GM21447 (cell line): Measurements from ENCODE around the gene ZSWIM6.

ENCODE experiments used
- ATAC-seq: cut with Tn5 transposase; IDR thresholded peaks from one replicate; pipeline ENCODE4 v1.9.1; 2021; ENCODE audit not compliant: unreplicated experiment

ZSWIM6 gene

DNA sequence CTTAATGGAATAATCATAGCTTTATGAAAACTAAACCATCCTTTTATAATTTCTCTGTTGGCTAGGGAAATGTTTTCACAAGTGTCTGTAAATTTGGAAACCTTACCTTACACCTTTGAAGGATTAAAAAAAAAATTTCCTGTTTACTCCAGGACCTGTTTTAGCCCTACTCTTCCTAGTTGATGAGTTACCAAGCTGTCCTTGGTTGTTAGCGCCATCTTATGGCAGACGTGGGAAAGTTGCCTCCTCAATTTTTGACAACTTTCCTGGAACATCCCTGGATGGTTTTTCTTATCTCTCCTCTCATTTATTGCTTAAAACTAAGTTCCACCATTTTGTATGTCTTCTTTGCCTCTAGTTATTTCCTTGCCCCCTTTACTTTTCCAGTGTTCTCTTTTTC lies 25.7 kb downstream of the ZSWIM6 start:
- no peak for ATAC-seq

DNA sequence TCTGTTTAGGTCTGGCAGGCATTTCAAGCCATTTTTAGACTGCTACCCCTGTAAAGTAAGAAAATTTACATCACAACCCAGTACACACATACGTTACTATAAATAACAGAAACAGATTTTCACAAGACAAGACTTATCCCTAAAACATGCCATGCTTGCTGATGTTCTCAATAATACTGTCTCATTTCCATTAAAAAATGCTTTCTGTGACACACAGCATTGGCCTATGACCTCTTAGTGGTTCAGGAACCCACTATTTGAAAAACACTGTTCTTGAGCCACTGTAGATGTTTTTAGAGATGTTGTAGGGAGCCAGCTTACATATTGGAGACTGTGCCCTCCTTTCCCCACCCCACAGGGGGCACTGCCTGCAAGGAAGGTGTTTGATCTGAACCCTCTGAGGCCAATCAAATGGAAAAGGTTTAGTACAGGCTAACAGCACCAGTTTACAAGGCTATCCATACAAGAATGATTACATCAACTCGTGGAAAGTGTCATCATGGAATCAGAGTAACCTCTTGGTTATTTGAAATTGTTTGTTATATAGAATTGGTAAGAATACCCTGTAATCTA lies 30.8 kb downstream of the ZSWIM6 start:
- ATAC-seq: no peak

DNA sequence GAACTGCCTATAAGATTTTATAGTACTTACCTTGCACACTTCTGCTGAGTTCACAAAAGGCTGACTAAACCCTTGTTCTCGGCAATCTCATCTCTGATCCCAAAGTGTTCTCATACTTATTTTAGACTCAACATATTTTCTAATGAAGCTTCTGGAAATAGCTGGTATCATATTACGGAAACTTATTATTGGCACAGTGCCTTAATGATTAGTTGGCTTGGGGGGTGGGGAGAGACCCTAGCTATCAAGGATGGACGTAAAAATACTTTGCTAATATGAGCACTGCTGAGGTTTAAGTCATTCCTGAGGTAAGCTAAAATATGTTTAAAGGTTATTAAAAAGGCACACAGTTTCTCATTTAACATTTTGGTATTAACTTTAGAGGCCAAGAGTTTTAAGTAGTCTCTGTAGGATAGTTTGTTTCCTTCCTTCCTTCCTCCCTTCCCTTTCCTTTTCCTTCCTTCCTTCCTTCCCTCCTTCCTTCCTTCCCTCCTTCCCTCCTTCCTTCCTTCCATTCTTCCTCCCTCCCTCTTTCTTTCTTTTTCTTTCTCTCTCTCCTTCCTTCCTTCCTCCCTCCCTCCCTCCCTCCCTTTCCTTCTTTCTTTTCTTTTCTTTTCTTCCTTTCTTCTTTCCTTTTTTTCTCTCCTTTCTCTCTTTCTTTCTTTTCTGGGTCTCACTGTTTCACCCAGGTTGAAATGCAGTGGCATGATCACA lies 31.5 kb downstream of the ZSWIM6 start:
- no peak for ATAC-seq

DNA sequence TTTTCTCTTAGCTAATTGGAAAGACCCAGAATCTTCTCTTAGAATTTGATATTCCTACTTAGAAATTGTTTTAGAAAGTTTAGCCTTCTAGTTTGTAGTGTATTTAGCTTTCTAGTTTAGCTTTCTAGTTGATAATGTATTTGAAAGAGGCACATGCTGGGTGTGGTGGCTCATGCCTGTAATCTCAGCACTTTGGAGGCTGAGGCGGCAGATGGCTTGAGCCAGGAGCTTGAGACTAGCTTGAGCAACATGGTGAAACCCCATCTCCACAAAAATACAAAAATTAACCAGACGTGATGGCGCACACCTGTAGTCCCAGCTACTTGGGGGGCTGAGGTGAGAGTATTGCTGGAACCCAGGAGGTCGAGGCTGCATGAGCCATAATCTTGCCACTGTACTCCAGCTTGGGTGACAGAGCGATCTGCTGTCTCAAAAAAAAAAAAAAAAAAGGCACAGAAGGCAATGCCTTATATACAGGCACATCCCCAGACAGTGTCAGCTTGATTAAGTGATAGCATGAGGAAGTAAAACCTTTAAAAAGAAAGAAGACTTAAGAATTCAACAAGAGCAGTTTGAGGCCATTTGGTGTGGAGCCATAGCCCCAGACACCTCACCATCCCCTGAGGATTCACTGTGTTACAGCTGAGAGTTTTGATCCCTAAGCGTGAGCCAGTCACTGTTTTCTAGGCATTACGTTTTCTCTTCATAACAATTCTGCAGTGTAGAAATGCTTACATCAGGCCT lies 34.6 kb downstream of the ZSWIM6 start:
- ATAC-seq: no peak

DNA sequence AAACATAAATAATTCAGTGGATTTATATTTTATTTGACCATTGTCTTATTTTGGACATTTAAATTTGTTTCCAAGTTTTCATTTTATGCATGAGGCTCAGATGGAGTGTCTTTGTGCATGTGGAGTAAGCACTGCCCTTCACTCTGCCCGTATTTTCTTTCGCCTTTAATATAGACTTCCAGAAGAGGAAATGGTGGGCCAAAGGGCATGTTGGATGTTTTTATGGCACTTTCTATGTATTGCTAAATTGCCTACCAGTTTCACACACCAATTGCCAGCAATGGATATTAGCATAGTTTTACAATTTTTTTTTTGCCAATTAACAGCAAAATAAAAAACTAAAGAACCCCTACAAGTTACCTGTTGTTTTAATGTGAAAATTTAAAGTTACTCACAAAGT lies 38.4 kb downstream of the ZSWIM6 start:
- ATAC-seq: no peak

DNA sequence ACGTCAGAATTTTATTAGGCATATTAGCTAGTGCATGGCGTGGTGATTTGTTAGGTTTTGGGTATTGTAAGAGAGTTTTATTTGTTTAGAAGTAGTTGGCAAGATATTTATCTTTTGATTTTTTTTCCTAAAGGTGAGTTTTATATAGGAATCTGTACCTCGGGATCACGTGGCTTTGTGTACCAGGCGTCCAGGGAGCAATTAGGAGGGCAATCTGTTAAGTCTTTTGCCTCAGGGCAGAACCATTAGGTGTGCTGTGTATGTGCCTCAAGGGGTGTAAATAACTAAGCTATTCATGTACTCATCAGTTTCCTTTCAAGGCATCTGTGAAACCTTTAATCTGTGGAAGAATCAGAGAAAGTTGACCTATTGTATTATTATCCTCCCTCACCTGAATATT lies 39.4 kb downstream of the ZSWIM6 start:
- no peak for ATAC-seq

DNA sequence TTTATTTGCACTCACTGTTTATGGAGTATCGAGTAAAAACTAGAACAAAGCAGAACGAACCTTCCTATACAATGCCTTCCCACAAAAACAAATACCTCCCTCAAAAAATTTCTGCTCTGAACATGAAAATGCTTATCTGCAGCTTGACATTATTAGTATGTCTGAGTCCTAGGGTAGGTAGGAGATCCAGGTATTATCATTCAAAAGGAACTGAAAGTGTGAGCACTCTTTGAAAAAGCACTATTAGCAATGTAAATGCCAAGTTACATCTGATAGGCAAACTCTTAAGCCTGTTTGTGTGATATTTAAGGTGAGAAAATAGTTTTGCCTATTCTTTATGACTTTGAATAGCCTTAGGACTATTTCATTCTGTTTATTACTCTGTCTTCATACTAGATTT lies 47.6 kb downstream of the ZSWIM6 start:
- no peak for ATAC-seq

DNA sequence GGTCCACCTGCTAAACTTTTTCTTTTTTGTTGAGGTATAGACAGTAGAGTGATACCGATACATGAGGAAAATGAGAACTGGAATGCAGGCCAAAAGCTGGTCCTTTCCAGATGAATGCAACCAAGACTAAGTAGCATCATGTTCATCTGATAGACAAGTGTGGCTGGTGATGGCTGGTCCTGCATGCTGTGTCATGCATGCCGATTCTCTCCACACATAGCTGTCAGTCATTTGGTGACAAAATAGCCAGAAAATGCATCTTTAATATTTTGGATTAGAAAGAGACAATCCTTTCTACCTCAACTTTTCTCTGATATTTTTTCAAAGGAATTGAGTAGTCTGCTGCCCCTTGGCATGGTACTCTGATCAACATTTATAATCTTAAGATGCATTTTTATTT lies 49.9 kb downstream of the ZSWIM6 start:
- ATAC-seq: no peak

DNA sequence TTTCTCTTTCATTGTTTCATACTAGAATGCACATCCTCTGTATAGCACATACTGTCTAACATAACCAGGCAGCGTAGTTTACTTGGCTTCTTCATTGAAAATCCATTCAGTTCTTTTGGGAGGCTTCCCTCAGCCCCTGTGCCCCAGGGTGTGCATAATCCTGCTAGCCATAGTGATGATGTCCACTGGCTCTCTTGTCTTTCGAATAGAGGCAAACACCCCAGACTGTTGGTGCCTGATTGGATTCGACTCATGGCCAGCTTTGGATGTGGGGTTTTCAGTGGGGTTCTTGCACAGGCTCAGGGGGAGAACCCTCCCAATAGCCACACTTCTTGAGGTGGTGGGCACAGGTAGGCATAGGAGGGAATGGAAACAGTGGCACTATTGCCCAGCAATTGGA lies 53.6 kb downstream of the ZSWIM6 start:
- no peak for ATAC-seq

DNA sequence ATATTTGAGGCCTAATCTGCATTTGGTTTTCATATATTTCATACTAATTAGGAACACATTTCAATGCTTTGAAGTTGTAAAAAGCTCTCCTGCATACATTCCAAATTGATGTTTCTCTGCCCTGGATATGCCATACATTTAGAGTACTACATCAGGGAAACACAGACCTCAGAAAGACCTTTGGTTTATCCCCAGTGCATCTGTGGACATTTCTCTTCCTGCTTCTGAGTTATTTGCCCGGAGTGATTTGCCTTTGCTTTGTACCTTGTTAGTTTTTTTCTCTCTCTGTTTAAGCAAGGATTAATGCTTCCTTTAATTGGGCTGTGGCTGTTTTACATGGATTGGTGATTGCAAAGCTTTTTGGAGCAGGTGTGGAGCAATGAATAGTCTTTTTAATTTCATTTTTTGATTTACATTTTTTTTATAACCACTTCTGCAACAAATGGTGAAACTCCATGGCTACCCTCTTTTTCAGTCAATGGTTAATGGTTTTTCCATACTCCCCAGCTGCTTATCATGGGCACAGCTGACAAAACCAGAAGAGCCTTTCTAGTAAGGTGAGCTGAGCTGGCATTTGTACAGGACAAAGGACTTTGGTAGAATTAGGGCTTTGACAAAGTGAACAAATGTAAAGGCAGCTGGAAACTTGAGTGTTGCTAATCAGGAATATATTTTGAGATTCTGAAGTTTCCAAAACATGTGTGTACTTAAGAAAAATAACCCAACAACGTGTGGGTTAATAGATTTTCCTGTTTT lies 54.2 kb downstream of the ZSWIM6 start:
- ATAC-seq: no peak

DNA sequence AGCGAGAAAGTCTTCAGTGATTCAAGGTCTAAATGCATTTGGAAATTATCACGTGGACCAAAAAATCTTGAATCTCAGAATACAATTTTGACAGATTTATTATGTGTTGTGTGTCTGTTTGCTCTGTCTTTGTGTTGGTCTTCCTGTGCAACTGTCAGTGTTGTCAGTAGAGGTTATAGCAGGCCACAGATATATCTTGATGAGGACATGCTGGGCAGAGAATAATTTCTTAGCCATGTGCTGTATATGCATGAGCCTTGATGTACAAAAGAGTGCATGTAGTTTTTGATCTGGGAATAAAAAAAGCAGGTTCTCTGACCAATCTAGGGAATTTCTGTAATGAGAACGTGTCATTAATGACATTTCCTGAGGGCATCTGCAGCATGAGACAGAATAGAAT lies 57.6 kb downstream of the ZSWIM6 start:
- ATAC-seq: no peak

DNA sequence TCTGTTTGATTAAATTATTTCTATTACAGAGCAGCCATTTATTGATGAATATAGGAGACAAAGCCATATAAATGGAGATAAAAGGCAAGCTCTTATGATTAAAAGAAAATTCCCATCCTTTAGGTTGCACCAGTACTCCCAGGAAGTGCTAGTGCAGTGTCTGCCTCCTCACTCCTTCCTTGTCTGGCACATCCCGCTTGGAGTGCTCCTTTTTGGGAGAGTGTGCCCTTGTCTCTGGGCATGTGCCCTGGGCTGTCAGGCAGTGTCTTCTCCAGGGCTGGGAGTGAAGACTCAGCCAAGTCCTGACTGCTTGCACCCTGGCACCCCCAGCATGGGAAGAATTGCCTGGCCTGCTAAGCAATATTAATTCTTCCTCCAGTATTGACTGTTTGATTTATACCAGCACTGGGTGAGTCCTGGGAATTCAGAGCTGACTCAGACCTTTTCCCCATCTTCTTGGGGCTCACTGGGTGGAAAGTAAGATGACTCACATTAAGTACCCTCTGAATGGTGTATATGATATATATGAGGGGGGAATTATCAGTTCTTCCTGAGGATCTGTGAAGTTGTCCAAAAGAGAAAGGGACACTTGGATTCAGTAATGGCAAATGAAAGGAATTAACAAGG lies 62.1 kb downstream of the ZSWIM6 start:
- ATAC-seq: no peak

DNA sequence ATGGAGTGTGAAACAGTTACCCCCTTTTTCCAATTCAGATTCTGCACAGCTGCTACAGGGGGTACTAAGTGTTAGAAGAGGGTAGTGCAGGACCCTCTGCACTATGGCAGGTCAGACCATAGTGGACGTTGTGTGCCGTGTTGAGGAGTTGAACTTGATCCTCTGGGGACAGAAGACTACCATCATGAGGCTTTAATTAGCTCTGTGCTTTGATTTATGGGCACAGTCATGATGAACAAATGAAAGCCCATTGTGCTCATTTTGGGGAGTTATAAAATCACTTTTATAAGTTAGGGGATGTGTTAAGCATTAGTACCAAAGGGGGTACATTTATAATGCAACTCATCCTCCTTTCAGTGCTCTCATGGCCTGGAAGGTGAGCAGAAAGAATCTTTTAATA lies 62.7 kb downstream of the ZSWIM6 start:
- no peak for ATAC-seq

DNA sequence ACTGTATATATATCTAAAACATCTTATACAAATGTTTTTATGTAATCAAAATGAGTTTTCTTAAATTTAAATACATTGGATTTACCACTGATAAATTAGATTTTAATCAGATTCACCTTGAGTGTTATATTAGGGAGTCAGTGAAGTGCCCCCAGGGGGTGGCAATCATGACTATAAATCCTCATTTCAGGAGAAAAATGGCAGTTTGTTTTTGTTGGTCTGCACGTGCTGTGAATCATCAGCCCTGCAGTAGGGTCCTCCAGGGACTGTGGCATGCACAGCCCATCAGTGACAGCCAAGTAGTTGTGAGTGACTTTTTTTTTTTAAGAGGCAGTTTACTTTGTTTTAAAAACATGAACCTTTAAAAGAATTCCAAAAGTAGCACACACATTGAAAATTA lies 65.2 kb downstream of the ZSWIM6 start:
- ATAC-seq: no peak

DNA sequence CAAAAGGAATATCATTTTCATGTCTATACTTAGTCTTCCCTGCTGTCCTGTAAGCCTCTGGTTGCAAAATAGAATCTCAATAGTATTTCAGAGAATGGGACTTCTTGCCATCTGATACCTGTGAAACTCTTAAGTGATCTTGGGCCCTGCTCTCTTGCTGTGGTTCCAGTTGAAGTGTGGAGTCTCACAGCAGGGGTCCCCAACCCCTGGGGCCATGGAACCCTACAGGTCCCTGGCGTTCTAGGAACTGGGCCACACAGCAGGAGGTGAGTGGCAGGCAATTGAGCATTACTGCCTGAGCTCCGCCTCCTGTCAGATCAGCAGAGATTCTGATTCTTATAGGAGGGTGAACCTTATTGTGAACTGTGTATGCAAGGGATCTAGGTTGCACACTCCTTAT lies 65.9 kb downstream of the ZSWIM6 start:
- no peak for ATAC-seq

DNA sequence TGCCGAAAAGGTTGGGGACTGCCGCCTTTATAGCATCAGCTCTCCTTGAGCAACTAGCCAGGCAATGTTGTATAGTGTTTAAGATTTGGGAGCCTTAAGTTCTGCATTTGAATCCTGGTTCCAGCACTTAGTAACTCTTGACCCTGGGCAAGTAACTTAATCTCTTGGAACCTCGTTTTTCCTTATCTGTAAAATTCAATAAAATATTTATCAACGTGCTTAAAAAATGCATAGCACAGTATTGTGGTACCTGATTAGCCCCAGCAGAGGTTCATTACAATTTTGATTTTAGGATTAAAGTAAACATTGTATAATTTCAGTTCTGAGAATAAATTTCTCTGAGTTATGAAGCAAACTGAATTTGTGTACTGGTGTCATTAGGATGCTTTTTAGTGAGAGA lies 66.4 kb downstream of the ZSWIM6 start:
- ATAC-seq: no peak

DNA sequence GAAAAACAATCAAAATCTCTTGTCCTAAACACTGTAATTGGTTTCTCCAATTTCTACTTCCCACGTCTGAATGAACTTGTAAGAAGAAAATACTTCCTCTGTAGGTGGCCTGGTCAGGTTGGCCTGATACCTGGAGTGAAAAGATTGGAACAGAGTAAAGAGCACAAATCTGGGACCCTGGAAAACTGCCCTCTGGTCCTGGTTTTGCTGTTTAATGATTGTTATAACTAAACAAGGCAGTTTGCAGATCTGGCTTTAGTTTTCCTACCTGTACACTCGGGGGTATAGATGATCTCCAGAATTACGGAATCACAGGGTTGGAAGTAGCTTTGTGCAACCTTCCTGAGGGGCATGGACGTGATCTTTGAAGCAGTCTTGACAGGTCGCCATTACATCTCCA lies 67.6 kb downstream of the ZSWIM6 start:
- ATAC-seq: no peak

DNA sequence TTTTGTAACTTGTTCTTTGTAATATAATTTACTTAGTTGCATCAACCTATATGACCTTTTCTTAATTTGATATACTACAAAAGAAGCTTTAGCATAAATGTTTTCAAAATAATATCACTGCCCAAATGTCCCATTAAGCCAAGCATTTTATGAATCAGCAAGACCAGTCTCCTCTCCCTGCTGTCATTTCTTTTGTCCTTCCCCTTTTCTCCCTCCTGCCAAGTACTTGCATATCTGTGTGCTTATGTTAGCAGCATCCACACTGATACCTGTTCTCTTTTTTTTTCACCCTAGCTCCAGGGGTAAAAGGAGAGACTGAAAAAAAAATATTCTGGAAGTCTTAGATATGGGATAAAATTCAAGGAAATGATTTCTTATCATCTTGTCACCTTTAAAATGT lies 69.7 kb downstream of the ZSWIM6 start:
- ATAC-seq: no peak

DNA sequence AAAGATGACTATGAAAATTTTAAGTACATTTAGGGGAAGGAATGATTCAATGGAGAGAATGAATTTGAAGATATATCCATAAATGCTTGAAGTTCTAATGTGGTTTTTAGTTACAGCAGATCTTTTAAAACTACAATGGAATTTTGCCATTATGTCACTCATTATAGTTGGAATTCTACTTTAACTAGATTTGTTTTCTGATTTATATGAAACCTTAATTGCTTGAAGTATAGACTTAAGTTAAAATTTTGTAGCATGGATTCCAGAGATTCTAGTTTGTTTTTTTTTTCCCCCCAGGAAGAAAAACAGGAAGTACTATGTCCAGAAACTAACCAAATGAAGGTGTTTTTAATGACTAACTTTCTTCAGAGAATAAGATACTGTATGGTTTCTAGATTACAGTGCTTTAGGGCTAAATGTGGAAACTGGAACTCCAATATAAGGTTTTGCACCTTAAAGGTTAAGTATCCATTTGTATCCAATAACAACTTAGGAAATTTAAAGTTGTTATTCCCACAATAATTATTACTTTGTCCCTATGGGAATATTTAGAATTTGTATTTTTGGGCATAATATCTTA lies 70.3 kb downstream of the ZSWIM6 start:
- ATAC-seq: no peak

DNA sequence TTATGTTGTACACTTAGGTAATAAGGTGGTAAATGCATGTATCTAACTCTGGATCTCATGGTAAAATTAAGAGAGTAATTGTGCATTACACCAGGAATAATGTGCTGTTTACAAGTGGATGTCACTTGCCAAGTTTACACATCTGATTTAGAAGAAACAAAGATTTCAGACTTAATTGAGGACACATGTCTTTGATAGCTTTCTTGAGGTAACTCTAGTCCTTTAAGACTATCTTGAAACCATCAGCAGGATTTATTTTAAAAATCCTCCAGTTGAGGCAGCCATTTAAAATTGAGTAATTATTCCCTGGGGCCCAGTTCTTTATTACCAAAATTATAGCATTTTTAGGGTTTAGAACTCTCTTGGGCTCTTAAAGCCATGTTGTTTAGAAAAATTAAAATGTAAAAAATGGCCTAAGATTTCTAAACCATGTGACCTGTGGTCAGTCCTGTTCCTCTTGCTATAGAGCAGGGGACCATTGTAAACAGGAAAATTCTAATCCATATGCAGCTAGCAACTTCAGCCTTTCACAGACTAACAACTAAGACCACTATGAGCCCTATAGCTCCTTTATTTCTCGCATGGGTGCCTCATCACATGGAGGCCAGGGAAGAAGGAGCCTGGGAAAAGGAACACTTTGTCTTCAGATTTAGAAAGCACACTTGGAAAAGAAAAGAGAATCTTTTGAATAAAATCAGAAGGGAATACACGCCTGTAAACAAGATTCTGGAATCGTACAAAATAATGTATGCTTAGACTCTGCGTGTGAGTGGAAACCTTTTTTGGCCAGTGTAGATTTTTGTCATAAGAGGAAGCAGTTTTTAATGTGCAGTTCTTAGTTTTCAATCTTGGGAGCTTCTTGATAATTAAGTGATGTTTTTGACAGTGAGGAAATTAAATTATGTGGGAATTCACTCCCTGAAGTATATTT lies 71.2 kb downstream of the ZSWIM6 start:
- ATAC-seq: no peak
